Loucy (cell line): ENCODE data around the gene GRPEL2.

Source experiments
- H2AFZ ChIP-seq: fragments of 200-600 bp; sonication (generic); 2 replicates; pipeline ENCODE4 v1.6.0; 2016; ENCODE audit warnings: antibody characterized with exemption, mild to moderate bottlenecking, low read length, moderate library complexity
- H3F3A ChIP-seq: fragments of 200-600 bp; 2 replicates; pipeline ENCODE4 v1.6.0; 2016; ENCODE audit warnings: antibody characterized with exemption, low read depth, mild to moderate bottlenecking
- H3K27me3 ChIP-seq: fragments of 200-600 bp; sonication (generic); 2 replicates; pipeline ENCODE4 v1.6.1; 2014; ENCODE audit warnings: low read length, mild to moderate bottlenecking; ENCODE audit not compliant: insufficient read depth, poor library complexity, severe bottlenecking
- H3K36me3 ChIP-seq: fragments of 200-600 bp; sonication (generic); 2 replicates; pipeline ENCODE4 v1.6.1; 2016; ENCODE audit warnings: low read length; ENCODE audit not compliant: insufficient read depth
- H3K4me1 ChIP-seq: fragments of 200-600 bp; sonication (generic); 2 replicates; pipeline ENCODE4 v1.5.1; 2014; ENCODE audit warnings: low read length, mild to moderate bottlenecking; ENCODE audit not compliant: insufficient read depth, poor library complexity, severe bottlenecking
- H3K4me2 ChIP-seq: fragments of 200-600 bp; sonication (generic); 2 replicates; pipeline ENCODE4 v1.6.0; 2014; ENCODE audit warnings: antibody characterized with exemption, low read length, low read depth, mild to moderate bottlenecking; ENCODE audit not compliant: poor library complexity, severe bottlenecking
- H3K4me3 ChIP-seq: fragments of 200-600 bp; sonication (generic); 2 replicates; pipeline ENCODE4 v1.5.1; 2014; ENCODE audit warnings: low read length, mild to moderate bottlenecking, mixed read lengths; ENCODE audit not compliant: poor library complexity, severe bottlenecking
- H3K79me2 ChIP-seq: fragments of 200-600 bp; sonication (generic); 2 replicates; pipeline ENCODE4 v1.6.1; 2014; ENCODE audit warnings: low read length; ENCODE audit not compliant: insufficient read depth
- H3K9ac ChIP-seq: fragments of 200-600 bp; sonication (generic); 2 replicates; pipeline ENCODE4 v1.6.0; 2014; ENCODE audit warnings: mild to moderate bottlenecking, low read depth, low read length, moderate library complexity; ENCODE audit not compliant: poor library complexity, severe bottlenecking
- H3K9me2 ChIP-seq: fragments of 200-600 bp; sonication (generic); replicated peaks from 2 replicates; pipeline ENCODE4 v1.6.1; 2016; ENCODE audit warnings: low read depth, low read length, mixed read lengths
- H3K9me3 ChIP-seq: fragments of 200-600 bp; sonication (generic); 2 replicates; pipeline ENCODE4 v1.6.1; 2014; ENCODE audit warnings: mild to moderate bottlenecking, antibody characterized with exemption, low read length, low read depth; ENCODE audit not compliant: insufficient read depth
- H4K20me1 ChIP-seq: fragments of 200-600 bp; sonication (generic); 2 replicates; pipeline ENCODE4 v1.6.0; 2014; ENCODE audit warnings: antibody characterized with exemption, low read length, mild to moderate bottlenecking; ENCODE audit not compliant: insufficient read depth, poor library complexity, severe bottlenecking
- EZH2phosphoT487 ChIP-seq: fragments of 200-600 bp; IDR thresholded peaks from 2 replicates; pipeline ENCODE4 v1.6.1; 2018; ENCODE audit warnings: antibody characterized with exemption, mild to moderate bottlenecking, moderate library complexity, borderline replicate concordance
- TF ChIP-seq, protein P1 (sequence below): fragments of 200-600 bp; sonication (generic); conservative IDR thresholded peaks from 2 replicates; pipeline ENCODE4 v1.5.1; 2014; ENCODE audit warnings: mild to moderate bottlenecking, antibody characterized with exemption, low read length

GRPEL2 gene

GRCh38 chr5:149376104-149376503 is 30.8 kb downstream of the GRPEL2 start:
- Histone ChIP-seq H2AFZ (no peak overlapping the region), H3K4me2 (no peak overlapping the region), H3K9me3 (no peaks in the 10 kb centered on the region), H3K79me2 (no peaks in the 10 kb centered on the region), H3K4me3 (no peak overlapping the region), H3K9ac (no peak overlapping the region), H3K9me2 (no peaks in the 10 kb centered on the region), H4K20me1 (no peaks in the 10 kb centered on the region), H3F3A (no peaks in the 10 kb centered on the region), H3K4me1 (peaks cover 3% of the 10 kb centered on the region), H3K27me3 (no peaks in the 10 kb centered on the region), H3K36me3 (no peaks in the 10 kb centered on the region)
- TF ChIP-seq EZH2phosphoT487, result no peak
- TF ChIP-seq, protein P1, sequence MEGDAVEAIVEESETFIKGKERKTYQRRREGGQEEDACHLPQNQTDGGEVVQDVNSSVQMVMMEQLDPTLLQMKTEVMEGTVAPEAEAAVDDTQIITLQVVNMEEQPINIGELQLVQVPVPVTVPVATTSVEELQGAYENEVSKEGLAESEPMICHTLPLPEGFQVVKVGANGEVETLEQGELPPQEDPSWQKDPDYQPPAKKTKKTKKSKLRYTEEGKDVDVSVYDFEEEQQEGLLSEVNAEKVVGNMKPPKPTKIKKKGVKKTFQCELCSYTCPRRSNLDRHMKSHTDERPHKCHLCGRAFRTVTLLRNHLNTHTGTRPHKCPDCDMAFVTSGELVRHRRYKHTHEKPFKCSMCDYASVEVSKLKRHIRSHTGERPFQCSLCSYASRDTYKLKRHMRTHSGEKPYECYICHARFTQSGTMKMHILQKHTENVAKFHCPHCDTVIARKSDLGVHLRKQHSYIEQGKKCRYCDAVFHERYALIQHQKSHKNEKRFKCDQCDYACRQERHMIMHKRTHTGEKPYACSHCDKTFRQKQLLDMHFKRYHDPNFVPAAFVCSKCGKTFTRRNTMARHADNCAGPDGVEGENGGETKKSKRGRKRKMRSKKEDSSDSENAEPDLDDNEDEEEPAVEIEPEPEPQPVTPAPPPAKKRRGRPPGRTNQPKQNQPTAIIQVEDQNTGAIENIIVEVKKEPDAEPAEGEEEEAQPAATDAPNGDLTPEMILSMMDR, result no peak

- no peaks in the 10 kb centered on the region for H3K36me3 ChIP-seq
- no peak overlapping the region for H3K9ac ChIP-seq
- no peaks in the 10 kb centered on the region for H3K79me2 ChIP-seq
- no peak overlapping the region for H2AFZ ChIP-seq
- no peak overlapping the region for H3K4me2 ChIP-seq
- no peak overlapping the region for H3K4me3 ChIP-seq
- H3K4me1 ChIP-seq, result peaks cover 3% of the 10 kb centered on the region
- no peaks in the 10 kb centered on the region for H3K9me3 ChIP-seq
- H4K20me1 ChIP-seq, result no peaks in the 10 kb centered on the region
- H3K27me3 ChIP-seq, result no peaks in the 10 kb centered on the region
- no peaks in the 10 kb centered on the region for H3K9me2 ChIP-seq
- no peak for TF ChIP-seq EZH2phosphoT487
- TF ChIP-seq, protein P1, result no peak
- no peaks in the 10 kb centered on the region for H3F3A ChIP-seq
Observed at GRCh38 chr5:149376711-149377447, 31.6 kb downstream of the GRPEL2 start.

- Histone ChIP-seq H2AFZ (no peak overlapping the region), H3K9me2 (no peaks in the 10 kb centered on the region), H3K79me2 (no peaks in the 10 kb centered on the region), H3F3A (no peaks in the 10 kb centered on the region), H3K4me1 (peaks cover 3% of the 10 kb centered on the region), H4K20me1 (no peaks in the 10 kb centered on the region), H3K27me3 (no peaks in the 10 kb centered on the region), H3K9me3 (no peaks in the 10 kb centered on the region), H3K36me3 (no peaks in the 10 kb centered on the region), H3K4me3 (no peak overlapping the region), H3K9ac (no peak overlapping the region), H3K4me2 (no peak overlapping the region)
- no peak for TF ChIP-seq EZH2phosphoT487
- TF ChIP-seq, protein P1, result no peak
Observed at GRCh38 chr5:149378241-149378820, 33.0 kb downstream of the GRPEL2 start.
